Left kidney (tissue), 2 donors: Measurements from ENCODE around the gene PCDHGA1. TPM values are rescaled to one million over a fixed set of nuclear protein-coding genes. Genes with fewer than 3 reads are reported as not detected.
A peak's percentile ranks its signal among the peaks of the same experiment; 100 is the strongest.

Source experiments
- DNase-seq: peaks from one replicate; pipeline ENCODE4 v3.0.0-alpha.2; 2013
- polyA plus RNA-seq: library from polyadenylated mRNA; unstranded; fragments of 120-200 nt; gene quantifications from one replicate; pipeline ENCODE4 v1.2.1, GENCODE V29; 2013; ENCODE audit not compliant: insufficient read length

The PCDHGA1 gene
- polyA plus RNA-seq, 1 donor = 1.1 TPM

GRCh38 chr5:141512911-141513626 lies 182.8 kb downstream of the PCDHGA1 start:
- no peak for DNase-seq

DNA sequence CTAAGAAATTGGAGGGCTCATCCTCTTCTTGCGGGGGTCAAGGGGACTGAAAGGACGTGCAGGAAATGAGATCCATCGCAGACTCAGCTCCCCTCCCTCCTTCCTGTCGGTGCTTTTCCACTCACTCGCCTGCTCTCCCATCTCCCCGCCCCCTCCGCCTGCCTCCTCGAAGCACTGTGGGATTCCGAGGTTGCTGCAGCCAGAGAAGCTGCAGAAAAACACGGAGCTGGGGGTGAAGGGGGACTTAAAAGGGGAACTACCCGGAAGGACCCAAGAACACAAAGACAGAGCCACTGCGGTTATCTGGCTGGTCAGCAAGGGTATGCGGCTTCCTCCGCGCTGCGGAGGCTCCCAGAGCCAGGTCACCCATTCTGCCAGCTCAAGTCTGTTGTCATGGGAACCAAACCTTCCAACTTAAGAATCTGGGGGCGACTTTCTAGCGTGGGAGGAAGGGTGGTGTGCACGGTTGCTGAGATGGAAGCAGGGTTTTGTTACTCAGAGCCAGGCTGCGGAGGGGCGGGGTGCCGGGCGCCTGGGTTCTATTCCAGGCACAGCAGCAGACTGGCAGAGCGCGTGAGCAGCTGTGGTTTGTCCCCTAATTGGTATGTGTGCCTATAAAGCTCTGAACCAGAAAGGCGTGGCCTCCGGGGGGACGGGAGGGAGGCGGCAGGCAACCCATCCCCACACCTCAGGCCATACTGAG lies 183.5 kb downstream of the PCDHGA1 start:
- DNase-seq = no peak

DNA sequence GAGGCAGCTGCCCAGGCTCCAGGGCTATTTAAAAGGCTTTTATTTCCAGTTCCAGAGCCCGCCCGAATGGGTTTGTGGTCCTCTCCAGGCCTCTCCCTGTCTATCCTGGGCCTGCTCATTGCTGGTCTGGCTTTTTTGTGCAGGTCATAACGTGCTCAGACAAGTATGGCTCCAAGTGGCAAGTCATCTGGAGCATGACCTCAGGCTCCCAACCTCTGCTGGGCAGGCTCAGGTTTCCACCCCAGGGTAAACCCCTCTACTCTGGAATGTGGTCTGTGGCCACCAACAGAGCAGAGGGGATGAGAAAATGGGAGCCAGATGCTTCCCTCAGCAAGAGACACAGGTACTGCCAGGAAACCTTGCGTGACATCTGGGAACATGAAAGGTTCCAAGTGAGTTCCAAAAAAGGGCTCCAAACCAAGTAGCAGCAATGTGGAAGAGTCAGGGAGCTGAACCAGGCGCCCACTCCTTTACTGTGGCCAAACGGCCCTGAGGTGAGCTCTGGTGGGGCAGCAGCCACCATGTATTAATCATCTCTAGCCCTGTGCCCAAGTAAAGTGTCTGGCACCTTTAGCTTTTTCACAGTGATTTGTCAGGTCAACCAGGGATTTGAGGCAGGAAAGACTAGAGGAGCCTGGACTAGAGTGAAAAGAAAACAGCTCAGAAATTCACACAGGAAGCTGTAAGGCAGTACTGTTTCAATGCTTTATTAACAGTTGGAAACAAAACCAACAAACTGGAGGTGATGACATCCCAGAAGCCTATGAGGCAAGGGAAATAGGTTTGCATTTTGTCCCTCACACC lies 184.2 kb downstream of the PCDHGA1 start:
- no peak for DNase-seq

- no peak for DNase-seq
These were observed 184.8 kb downstream of the PCDHGA1 start for GRCh38 chr5:141515141-141515540.

- no peak for DNase-seq
These were observed 185.8 kb downstream of the PCDHGA1 start for GRCh38 chr5:141515946-141516671.

DNA sequence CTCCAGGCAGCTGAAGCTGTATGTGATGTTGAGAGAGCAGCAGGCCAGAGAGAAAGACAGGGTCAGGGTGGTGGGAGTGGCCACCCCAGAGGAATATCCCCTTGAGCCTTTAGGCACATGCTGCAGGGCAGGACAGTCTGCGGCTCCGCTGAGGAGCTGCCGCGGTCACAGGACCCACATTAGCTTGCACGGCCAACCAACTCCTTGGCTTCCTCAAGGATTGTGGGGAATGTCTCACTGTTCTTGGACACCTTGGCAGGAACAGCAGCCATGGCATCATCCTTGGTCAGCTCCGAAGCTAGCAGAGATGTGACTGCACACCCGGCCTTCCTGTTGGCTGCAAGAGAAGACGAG lies 186.3 kb downstream of the PCDHGA1 start:
- no peak for DNase-seq

DNA sequence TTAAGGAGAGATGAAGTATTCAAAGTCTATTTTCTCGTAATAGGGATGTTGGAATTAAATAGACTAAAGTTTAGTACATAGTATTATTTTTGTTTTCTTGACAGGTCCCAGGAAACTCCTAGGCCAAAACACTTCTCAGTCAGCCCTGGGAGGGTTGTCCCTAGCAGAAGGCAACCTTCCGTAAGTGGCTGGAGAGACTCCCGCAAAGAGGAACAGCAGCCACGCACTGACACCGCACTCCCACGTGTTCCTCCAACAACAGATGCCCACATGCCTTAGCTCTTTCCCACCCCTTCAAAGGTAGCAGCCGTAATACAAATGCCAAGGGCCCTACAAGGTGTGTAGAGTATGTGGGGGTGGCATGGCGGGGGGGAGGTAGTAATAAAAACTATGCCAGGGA lies 187.0 kb downstream of the PCDHGA1 start:
- DNase-seq = no peak

DNA sequence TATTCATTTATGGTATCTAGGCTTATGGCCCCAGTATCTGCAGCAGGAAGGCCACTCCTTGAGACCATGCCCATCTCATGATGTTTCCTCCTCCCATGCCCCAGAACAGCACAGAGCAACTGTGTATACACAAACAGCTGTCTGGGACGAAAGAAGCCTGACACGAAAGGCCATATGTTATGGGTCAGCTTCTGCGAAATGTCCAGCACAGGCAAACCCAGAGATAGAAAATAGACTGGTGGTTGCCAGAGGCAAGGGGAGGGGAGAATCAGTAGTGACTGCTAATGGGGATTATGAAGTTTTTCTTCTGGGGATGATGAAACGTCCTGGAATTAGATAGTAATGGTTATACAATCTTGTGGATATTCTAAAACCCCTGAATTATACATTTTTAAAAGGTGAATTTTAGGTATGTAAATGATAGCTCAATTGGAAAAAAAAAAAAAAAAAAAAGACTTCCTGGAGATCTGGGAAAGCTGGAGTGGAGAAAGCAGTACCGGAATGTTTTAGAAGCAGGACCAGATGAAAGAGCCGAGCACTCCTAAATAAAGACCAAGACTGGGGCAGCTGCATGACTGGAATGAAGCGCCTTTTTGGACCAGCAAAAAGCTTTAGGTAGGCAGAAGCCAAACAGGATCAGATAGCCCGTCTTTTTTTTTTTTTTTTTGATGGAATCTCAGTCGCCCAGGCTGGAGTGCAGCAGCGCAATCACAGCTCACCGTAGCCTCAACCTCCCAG lies 187.7 kb downstream of the PCDHGA1 start:
- no peak for DNase-seq

DNA sequence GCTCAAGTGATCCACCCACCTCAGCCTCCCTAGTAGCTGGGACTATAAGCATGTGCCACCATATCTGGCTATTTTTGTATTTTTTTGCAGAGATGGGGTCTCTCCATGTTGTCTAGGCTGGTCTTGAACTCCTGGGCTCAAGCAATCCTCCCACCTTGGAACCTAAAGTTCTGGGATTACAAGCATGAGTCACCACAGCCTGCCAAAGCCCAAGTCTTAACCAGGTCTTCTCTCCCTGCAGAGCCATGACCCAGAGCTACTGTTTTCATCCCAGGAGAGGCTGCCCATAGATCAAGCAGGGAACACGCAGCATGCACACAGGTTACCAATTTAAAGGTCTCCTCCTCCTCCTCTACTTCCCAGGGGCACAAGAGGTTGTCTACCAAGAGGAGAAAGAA lies 188.3 kb downstream of the PCDHGA1 start:
- DNase-seq = no peak

DNA sequence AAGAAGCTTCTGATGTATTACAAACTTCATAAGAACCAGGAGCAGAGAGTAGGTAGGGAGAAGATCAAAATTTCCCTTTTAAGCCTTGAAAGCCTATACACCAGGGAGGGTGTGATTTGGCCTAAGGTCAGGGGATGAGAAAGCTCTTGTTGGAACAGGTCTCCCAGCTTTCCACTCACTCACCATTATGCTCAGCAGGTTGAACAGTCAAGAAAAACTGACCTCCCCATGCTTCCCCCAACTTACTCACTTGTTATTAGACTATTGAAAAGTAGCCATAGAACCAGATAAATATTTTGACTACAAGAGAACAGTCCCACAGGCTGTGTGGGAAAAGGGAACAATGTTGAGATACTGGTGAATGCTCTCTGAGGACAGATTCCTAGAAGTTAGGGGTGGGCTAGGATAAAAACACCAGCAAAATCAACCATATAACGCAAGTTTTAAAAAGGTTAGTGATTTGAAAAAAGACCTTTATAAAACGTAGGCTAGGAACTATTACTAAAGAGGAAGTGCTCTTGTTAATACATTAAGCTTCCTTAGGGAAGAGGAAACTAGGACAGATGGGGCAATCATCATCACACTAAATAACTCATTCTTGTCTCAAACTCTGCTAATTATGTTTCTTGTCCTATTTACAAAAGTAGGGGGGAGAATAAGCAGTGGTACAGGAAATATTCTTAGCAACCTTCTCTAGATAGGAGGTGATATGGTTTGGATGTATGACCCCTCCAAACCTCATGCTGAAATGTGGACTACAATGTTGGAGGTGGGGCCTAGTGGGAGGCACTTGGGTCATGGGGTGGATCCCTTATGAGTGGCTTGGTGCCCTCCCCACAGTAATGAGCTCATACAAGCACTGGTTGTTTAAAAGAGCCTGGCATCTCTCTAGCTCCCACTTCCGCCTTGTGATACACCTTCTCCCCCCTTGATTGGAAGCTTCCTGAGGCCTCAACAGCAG lies 189.6 kb downstream of the PCDHGA1 start:
- no peak for DNase-seq

GRCh38 chr5:141521244-141521781 lies 191.0 kb downstream of the PCDHGA1 start:
- peak; percentile 79 for DNase-seq

DNA sequence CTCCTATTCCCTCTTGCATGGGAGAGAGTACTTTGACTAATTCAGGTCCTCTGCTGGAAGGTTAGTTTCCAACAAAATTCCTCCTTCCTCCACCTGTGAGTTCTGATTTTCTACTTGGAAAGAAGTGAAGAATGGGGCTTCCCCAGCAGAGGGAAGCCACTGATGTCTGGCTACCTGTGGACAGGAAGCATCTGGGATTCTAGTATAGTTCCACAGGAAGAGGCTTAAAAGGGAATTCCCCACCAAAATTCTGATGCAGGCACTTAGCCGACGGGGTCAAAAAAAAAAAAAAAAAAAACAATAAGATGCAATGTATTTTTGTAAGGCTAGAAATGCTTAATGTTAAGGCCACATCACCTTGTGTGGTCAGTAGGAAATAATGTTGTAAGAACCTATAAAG lies 192.0 kb downstream of the PCDHGA1 start:
- no peak for DNase-seq

DNA sequence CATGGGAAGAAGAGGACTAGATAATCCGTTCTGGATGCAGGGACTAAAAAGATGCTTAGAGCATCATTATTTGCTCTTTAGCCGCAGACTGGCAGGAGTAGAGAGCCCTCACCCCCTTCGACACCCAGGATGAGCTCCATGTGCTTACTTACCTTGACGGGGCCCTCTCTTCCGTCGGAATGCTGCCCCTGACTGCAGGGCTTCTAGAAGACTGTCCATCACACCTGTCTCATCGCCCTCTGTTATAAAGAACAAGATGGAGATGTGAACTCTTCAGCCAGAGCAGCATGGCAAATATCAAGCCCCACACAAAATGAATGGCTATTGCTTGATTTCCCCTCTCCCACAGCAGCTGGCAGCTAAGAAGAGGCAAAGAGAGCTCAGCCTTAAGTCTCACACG lies 193.7 kb downstream of the PCDHGA1 start:
- DNase-seq = no peak

DNA sequence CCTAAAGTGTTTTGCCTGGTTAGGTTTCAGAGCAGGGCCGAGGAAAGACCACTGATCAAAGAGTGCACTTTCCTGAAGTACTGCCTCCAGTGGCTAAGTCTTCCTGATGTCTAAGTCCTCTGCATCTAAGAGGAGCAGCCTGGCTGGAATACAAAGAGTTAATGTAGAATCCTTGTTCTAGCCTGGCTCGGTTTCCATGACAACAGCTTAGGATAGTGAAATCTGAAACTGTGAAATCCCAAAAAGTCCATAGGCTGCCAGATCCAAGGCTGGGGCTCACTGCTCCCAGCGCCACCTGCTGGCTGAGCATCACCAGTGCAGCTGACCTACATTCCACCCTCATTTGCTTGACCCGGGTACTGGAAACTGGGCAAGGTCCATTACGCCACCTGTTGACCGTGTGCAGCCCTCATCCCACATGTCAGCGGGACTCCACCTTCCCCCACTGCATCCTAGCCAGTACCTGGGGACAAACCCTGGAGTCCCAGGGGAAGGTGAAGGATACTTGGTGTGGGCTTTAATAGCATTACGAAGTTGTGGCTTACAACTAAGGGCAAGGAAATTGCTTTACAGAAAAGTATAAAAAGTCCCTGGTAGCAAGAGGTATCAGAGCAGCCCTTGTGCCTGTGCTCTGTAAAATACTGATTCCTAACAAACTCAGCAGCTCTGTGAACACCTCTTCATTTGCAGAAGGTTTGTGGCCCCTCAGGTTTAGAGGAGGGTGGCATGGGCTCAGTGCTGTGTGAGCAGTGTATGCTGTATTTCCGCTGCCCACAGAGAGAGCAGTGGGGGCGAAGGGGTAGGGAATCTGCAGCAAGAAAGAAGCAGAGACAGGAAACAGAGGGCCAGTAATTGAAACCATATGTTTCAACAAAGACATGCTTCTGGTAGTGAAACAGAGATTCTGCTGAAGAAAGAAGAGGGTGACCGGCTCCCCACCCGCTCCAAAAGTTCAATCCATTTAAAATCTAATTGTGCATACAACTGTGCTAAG lies 194.6 kb downstream of the PCDHGA1 start:
- peak; percentile 98 for DNase-seq

DNA sequence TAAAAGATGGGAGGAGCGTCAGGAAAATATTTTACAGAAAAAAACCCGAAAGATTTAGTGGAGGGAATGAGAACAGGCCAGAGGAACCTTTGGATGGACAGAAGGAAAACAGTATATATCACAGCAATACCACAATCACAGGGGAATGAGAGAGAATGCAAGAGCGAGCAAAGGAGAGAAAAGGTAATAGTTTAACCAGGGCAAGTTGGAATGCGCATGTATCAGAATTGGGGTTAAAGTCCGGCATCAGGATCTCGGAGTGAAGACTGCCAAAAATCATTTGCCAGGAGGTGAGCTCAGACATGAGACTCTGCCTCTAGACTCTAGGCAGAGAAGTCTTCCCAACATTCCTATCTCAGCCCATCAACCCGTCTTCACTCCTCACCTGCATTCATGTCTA lies 195.3 kb downstream of the PCDHGA1 start:
- no peak for DNase-seq

GRCh38 chr5:141527426-141527825 lies 197.1 kb downstream of the PCDHGA1 start:
- DNase-seq = no peak

GRCh38 chr5:141528291-141528984 lies 198.1 kb downstream of the PCDHGA1 start:
- DNase-seq = no peak

GRCh38 chr5:141529002-141529401 lies 198.7 kb downstream of the PCDHGA1 start:
- DNase-seq = no peak
